Cardiac fibroblast (primary cell): ENCODE data around the gene ERAL1.
A peak's percentile ranks its signal among the peaks of the same experiment; 100 is the strongest.

Experiments
- DNase-seq, 2 donors: peaks; one replicate each; pipeline versions ENCODE4 v3.0.0 to v3.0.0-alpha.2; 2010; ENCODE audit warnings: low read depth in 2 of 2
- H3K4me3 ChIP-seq, 2 donors: replicated peaks in 1 of 2; 1 replicate in 1 of 2; 2 replicates in 1 of 2; pipeline ENCODE4 v1.5.1; 2011; ENCODE audit warnings: low read depth in 2 of 2, low read length in 2 of 2, mild to moderate bottlenecking in 2 of 2, moderate library complexity in 1 of 2
- TF ChIP-seq, protein P1 (sequence below): IDR thresholded peaks from one replicate; pipeline ENCODE4 v1.5.1; 2011; ENCODE audit warnings: low read depth, mild to moderate bottlenecking, low read length, inconsistent platforms

ERAL1 gene

DNA sequence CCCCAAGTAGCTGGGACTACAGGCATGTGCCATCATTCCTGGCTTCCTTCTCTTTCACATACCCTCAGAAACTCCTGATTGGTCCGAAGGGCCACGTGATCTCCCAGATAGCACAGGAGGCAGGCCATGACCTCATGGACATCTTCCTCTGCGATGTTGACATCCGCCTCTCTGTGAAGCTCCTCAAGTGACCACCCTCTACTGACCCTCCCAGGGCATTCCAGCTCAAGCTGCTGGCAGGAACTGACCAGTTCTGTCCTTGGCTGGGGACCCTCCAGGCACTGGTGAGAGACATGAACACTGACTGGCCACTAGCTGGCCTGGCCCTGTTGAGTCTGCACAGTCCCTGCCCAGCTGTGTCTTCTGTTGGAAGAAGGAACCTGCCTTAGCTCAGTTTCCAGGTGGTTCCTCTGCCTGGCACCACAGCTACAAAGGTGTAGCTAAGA lies 5.6 kb downstream of the ERAL1 start:
- no peak overlapping the region for H3K4me3 ChIP-seq
- no peak for DNase-seq
- TF ChIP-seq, protein P1, sequence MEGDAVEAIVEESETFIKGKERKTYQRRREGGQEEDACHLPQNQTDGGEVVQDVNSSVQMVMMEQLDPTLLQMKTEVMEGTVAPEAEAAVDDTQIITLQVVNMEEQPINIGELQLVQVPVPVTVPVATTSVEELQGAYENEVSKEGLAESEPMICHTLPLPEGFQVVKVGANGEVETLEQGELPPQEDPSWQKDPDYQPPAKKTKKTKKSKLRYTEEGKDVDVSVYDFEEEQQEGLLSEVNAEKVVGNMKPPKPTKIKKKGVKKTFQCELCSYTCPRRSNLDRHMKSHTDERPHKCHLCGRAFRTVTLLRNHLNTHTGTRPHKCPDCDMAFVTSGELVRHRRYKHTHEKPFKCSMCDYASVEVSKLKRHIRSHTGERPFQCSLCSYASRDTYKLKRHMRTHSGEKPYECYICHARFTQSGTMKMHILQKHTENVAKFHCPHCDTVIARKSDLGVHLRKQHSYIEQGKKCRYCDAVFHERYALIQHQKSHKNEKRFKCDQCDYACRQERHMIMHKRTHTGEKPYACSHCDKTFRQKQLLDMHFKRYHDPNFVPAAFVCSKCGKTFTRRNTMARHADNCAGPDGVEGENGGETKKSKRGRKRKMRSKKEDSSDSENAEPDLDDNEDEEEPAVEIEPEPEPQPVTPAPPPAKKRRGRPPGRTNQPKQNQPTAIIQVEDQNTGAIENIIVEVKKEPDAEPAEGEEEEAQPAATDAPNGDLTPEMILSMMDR = no peak

DNA sequence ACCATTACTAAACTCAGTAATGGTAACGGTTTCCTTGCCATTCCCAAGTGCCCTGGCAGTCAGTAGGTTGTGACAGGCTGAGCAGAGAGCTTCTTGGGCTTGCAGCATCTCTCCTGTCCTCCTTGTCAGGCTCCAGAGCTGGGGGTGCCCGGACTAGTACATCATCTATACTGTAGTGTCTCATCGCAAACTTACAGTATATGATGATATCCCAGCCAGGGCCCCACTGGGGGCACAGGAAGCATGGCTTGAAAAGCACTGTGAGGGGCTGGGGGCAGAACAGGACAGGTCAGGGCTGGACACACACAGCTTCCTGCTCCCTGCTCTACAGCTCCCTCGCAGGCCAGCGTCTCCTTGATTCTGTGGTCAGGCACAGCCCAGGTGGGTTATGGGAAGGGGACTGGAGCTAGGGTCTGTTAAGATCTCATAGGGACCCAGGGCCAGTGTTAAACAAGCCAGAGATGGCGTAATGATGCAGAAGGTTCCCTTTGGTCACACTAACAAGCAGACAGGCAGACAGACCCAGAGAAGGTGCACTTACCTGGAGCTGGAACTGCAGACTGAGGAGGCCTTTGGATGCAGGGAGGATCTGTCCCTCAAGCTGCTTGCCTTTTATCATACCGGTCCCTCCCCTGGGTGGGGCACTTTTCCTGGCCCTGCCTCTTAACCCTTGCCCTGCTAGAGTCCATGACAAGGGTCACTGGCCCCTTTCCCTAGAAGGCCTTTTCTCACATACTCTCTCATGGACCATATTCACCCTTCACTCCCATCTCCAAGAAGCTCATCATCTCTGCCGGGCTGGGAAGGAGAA lies 6.8 kb downstream of the ERAL1 start:
- TF ChIP-seq, protein P1 = no peak
- DNase-seq = no peak
- no peak overlapping the region for H3K4me3 ChIP-seq

DNA sequence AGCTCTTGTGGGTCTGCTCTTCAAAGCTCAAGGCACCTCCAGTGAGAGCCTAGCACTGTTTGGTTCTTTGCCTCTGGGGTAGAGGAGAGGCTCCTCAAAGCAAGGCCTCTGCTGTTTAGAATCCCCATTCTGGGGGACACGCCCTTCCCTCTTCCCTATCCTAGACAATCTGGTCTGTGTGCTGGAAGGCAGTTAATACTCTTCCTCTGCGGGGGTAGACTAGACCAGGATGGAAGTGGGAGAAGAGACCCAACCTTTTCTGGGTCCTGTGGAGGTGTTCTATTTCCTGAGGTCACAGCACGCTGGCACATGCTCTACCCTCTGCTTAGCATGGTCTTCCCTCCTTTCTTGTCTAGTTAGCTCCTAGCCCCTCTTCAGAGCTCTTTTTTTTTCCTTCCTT lies 7.7 kb downstream of the ERAL1 start:
- TF ChIP-seq, protein P1 = no peak
- no peak for DNase-seq
- no peak overlapping the region for H3K4me3 ChIP-seq

DNA sequence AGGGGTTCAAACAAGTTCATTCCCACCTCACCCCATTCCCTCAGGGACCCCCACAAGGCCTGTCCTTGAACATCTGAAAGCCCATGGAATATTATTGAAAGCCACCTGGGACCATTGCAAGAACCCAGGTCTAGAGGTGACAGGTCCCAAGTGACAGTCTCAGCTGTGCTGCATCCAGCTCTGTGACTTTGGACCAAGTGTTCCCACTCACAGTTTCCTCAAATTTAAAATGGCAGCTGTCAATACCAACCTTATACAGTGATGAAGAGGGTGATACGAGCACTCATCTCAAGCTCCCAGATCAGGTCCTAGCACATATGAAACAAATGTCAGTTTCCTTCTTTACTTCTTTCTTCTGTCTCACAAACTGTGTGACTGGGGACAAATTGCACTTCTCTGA lies 9.1 kb downstream of the ERAL1 start:
- no peak overlapping the region for H3K4me3 ChIP-seq
- DNase-seq = no peak
- TF ChIP-seq, protein P1 = no peak

DNA sequence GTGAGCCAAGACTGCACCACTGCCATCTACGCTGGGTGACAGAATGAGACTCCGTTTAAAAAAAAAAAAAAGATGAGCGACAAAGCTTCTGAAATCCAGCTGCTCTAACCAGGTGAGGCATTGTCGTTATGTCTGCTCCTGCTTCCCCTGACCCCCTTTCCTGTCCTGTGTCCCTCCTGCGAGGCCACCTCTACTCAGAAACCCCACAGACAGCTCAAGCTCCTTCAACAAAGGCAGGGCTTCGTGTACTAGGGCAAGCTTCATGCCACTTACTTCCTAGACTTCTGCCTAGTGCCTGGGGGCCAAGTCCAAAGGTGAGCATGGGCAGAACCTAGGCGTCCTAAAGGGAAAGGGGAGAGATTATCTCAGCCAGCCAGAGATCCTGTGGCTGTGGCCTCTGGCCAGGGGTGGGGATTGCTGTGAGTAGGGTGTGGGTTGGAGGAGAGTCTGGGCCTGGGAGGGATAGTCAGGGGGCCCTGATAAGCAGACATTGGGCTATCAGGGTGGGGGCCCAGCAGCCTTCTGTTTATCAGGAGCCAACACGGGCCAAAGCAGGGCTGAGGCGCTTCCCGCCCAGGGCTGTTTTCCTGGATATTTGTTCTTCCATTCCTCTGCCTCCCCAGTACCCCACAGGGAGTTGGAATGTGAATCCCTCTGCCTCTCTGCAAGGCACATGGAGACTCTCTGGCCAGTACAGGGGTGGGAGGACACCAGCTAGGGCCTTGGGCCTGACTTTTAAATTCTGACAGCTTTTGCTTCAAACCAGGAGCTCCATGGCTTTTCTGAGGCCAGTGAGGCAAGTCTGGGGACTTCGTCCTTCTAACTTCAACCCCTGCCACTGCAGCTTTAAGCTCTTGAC lies 10.4 kb downstream of the ERAL1 start:
- TF ChIP-seq, protein P1 = no peak
- H3K4me3 ChIP-seq = no peak overlapping the region
- no peak for DNase-seq

DNA sequence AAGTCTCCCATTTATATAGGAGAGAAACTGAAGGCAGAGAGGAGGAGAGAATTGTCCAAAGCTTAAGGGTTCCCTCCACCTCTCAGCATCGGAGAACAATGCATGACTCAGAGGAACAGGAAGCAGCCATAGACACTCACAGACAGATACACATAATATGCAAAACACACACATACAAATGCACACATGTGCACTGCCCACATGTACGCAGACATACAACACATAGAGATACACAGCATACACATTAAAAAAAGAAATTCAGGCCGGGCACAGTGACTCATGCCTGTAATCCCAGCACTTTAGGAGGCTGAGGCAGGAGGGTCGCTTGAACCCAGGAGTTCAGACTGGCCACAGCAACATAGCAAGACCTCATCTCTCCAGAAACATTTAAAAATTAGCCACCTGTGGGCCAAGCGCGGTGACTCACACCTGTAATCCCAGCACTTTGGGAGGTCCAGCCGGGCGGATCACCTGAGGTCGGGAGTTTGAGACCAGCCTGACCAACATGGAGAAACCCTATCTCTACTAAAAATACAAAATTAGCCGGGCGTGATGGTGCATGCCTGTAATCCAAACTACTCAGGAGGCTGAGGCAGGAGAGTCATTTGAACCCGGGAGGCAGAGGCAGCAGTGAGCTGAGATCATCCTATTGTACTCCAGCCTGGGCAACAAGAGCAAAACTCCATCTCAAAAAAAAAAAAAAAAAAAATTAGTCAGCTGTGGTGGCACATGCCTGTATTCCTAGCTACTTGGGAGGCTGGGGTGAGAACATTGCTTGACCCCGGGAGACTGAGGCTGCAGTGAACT lies 11.3 kb downstream of the ERAL1 start:
- H3K4me3 ChIP-seq = no peak overlapping the region
- peak; percentile 52 to 62 for DNase-seq
- TF ChIP-seq, protein P1 = no peak
